Stimulated activated CD8-positive, alpha-beta memory T cell treated with anti-CD3 and anti-CD28 coated beads, Interleukin-4, amount 100 ng/mL, for 24 hours (primary cell): ENCODE data around the gene C11orf54.
A peak's percentile ranks its signal among the peaks of the same experiment; 100 is the strongest.
"Not testable (repeated sequence)": the region's sequence is repeated elsewhere in the genome, so short reads cannot be mapped to it uniquely, and the experiment has no call there.

Source experiments
- DNase-seq: peaks from one replicate; pipeline ENCODE4 v3.0.0-alpha.2; 2020; ENCODE audit warnings: low read depth

The C11orf54 gene

DNA sequence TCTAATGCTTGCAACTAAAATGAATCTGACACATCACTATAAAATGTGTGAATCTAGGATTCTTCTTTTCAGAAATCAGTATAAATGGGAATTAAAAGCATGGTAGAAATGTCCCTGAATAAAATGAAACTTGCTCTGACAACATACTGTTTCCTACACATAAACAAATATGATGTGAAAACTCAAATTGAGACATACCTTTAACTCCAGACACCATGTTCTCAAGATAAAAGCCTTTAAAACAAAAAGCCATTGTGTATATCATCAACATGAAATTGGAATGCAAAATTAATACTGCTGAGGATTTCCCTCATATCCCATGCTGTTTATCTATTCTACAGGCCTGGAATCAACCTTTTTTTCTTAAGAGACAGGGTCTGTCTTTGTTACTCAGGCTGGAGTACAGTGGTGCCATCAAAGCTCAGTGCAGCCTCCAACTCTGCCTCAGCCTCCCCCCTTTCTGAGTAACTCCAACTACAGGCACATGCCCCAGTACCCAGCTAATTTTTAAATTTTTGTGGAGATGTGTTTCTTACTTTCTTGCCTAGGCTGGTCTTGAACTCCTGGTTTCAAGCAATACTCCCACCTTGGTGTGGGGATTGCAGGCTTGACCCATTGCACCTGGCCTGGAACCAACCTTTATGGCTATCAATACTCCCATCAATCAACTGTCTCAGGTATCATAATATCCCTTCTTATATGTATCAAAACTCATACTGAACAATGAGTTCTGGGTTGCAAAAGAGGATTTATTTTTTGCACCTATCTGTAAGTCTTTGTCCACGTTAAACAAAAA lies 6.8 kb upstream of the C11orf54 start:
- no peak for DNase-seq

DNA sequence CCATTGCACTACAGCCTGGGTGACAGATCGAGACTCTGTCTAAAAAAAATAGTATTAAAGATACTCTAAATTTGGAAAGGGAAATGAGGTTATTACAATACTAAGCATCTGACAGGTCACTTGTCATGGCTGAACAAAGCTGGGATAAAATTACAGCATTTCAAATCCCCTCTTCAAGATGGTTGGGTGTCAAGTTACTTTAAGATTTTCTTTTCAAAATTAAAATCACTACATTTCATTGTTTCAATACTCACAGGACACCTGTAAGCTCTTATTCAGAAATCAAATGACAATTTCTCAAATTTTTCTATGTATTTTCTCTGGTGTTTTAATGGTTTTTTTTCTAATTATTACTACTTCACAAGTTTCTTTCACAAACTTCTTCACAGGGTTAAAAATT lies 5.8 kb upstream of the C11orf54 start:
- no peak for DNase-seq

DNA sequence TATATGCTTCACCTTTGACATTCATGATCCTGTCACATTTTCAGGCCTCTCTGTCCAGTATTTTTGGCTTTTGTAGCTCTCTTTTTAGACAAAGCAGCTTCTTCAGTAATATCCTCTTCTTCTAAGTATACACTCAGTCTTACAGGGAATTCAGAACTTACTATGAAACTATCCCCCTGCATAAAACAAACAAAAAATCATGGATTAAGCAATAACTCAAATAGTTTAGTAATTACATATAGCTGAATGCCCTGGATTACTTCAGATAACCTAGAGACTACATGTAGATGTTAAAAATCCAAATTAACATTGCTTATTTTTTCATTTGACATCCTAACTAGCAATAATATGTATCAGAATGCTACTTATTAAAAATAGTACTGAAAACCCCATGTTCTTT lies 5.3 kb upstream of the C11orf54 start:
- no peak for DNase-seq

DNA sequence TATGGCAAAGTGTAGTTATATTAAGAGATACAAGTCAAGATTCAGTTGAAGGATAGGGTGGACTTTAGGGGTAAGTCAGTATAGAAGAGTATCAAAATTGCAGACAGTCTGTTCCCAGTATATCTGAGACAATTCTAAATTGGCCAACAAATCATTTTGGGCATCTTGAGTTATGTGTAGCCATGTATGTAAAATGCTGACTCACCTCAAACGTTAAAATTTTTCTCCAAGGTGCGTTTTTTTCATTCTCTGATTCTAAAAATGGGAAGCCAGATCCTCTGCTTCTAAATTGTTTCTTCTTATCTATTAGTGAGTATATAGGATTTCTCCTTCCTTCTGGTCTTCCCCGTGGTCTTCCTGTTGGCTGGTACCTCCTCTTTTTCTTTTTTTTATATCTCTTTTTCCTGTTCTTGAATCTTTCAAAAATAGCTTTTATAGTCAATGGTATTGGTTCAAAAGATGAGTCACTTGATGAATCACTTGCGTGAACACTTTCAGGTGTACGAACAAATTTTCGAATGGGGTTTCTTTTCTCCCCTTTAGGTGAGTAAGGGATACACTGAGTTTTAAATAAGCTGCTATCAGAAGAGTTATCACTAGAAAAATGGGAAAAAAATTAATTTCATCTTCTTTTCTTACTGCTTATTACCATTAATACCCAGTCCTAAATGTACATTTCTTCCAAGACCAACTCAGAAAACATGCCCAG lies 3.4 kb upstream of the C11orf54 start:
- DNase-seq: no peak

DNA sequence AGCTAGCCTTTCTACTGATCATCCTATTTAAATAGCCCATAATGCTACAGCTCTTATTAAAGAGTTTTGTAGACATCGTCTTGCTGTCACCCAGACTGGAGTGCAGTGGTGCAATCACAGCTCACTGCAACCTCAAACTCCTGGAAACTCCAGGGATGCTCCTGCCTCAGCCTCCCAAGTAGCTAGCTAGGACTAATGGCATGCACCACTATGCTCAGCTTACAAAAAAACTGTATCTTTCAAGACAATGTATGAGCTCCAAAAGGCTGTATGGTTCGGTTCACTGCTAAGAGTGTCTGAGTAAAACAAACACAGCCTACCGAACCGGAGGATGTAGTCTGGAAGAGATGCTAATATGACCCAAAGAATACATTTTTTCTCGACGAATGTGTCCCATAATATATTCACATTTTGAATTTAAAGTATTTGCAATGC lies 2.8 kb upstream of the C11orf54 start:
- DNase-seq: no peak

DNA sequence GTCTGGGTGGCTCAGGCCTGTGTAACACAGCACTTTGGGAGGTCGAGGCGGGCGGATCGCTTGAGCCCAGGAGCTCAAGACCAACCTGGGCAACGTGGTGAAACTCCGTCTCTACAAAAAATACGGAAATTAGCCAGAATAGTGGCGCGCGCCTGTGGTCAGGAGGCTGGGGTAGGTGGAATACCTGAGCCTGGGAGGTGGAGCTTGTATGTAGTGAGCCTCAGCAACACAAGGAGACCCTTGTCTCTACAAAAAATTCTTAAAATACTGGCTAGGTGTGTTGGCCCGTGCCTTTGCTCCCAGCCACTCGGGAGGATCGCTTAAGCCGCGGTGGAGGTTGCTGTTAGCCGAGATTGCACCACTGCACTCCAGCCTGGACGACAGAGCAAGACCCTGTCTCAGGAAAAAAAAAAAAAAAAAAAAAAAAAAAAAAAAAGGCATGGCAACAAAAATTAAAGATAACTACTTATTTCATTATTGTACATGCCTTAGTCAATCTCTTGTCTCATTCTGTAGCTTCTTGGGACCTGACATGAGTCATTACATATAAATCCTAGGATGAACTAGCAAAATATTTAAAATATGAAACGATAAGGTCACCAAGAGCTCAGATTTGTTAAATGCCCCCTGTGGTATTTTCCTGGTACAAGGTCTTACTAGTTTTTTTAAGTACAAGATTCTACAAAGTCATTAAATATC lies 1.3 kb upstream of the C11orf54 start:
- DNase-seq: peak; percentile 22

DNA sequence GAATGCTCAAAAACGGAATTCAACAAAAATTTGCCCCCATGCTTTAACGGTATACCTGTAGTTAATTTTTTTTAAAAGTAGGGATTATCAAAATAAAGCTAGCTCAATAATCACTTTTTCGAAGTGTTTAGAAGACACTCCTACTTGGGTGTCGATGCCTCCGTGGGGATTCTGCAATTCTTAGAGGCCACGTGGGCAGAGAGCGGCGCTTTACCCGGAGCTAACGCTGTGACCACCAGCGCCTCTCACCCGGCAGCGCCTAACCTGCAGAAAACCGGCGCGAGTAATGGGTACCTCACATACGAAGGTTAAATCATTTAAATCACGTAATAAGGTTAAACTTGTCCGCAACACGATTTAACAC lies 760 bp upstream of the C11orf54 start:
- DNase-seq: peak; percentile 38

DNA sequence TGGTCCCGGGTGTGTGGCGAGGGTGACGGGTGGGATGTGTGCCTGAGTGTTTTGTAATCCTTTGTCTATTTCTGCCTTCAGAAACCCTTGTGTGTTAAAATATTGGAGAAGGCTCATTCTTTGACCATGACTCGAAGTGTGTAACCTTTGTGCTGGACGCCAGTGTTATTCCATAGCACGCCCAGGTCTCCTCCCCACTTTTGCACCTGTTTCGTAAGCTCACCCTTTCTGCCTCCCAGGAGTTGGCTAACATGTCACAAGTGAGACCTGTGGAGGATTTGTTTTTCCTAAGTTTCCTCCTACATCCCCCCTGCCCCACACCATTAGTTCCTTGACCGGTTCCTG lies 382 bp downstream of the C11orf54 start:
- no peak for DNase-seq

DNA sequence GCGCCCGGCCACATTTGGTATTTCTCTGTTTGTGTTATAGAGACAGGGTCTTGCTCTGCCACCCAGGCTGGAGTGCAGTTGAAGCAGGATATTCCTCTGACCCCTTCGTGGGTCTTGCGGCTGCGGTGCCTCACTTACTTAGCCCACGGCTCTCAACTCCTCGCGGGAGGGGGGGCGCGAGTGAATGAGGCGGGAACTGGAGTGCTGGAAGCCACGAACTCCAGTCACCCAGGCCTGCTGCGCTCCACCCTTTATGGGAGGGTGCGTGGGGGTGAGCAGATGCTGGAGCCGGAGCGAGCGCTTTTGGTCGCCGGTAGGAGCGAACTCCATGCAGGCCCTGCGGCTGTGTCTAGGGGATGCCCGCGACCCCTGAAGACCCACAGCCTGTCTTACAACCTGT lies 1.8 kb downstream of the C11orf54 start:
- no peak for DNase-seq

DNA sequence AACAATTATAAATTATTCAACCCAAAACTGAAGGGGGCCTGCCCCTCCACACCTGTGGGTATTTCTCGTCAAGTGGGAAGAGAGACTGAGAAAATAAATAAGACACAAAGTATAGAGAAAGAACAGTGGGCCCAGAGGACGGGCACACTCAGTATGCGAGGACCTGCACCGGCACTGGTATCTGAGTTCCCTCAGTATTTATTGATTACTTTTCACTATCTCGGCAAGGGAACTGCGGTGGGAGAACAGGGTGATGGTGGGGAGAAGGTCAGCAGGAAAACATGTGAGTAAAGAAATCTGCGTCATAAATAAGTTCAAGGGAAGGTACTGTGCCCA lies 3.2 kb downstream of the C11orf54 start:
- no peak for DNase-seq

DNA sequence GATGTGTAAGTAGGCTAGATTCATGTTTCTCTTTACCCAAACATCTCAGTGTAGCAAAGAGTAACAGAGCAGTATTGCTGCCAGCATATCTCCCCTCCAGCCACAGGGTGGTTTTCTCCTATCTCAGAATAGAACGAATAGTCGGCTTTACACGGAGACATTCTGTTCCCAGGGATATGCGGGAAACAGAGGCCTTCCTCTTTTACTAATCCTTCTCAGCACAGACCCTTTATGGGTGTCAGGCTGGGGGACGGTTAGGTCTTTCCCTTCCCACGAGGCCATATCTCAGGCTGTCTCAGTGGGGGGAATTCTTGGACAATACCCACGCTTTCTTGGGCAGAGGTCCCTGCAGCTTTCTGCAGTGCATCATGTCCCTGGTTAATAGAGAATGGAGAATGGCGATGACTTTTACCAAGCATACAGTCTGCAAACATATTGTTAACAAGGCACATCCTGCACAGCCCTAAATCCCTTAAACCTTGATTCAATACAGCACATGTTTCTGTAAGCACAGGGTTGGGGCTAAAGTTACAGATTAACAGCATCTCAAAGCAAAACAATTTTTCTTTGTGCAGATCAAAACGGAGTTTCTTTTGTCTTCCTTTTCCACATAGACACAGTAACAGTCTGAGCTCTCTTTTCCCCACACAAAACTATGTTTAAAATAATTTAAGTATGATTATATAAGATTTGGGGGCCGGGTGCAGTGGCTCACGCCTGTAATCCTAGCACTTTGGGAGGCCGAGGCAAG lies 3.7 kb downstream of the C11orf54 start:
- DNase-seq: not testable (repeated sequence)

DNA sequence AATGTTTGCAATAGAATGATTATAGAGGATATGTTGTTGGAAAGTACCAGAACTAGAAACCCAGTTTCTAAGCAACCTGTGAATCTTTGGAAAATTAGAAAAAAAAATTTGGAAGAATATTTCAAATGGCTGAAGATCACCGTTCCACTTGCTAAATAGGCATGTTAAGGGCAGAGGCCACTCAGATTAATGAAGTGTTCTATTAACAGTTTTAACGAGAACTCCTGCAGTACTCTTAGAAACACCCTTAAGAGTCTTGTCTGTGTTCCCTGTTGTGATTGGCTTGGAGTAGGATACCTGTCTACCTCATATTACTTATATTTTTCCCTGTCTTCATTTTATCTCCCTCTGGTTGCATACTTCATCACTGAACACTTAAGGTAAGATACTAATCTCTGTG lies 4.6 kb downstream of the C11orf54 start:
- no peak for DNase-seq

DNA sequence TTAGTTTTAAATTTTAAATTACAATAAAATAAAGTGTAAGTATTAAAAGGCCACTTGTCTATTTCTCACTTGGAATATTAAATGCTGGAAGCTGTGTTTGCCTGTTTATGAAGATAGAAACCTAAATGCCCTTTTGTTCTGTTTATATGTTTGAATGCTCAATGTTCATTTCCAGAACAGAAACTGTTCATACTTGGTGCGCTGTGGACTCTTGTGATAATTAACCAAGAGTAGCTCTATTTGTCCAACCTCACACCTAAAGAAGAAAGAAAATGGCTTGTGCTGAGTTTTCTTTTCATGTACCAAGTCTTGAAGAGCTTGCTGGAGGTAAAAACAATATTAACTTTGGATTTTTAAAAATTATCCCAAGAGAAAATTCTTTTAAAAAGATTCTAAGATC lies 5.7 kb downstream of the C11orf54 start:
- DNase-seq: no peak

DNA sequence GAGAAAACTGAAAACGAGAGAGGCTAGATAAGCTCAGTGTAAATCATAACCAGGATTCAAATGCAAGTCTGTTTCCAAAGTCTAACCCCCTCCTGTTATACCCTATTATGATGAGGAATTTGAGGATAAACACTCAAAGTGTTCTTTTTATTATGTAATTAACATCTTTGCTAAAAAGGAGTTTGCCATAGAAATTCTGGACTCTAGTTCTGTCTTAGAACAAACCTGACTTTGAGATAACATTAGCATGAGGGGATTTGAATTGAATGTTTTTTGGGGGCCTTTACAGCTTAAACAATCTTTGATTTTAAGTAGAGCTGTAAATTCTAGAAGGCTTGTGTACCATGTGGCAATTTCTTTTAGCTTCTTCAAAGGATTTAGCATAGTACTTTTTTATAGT lies 9.5 kb downstream of the C11orf54 start:
- DNase-seq: no peak

DNA sequence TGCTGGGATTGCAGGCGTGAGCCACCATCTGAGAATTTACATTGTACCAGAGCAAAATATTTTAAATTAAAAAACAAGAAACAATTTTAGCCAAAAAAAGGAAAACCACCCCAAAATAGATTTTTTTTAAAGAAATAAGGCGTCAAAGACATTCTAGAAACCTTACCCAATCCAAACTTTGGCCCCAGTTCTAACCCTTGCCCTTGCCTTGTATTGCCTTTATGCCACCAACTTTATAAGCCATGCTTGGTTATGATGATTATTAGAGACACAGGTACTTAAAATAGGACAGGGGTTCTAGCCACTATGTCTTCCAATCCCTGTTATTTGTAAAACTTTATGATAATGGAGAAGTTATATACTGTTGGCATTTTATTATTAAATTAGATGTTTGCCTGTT lies 11.8 kb downstream of the C11orf54 start:
- DNase-seq: no peak

DNA sequence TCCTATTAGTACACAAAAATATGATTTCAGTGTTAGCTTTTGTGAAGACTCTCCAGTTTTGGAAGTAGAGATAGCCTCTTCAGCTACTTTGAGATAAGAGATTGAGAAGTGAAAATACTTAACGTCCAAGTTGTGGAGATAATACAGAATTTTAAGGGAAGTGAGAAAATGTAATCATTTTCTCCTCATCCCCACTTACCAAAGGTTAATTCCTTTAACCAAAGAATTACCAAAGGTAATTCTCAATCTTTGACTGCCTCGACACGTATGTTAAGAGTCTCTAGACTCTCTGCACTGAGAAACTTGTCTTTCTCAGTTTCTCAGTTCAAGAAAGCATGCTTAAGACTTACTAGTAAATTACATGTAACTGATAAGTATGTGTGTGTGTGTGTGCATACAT lies 15.3 kb downstream of the C11orf54 start:
- DNase-seq: no peak

DNA sequence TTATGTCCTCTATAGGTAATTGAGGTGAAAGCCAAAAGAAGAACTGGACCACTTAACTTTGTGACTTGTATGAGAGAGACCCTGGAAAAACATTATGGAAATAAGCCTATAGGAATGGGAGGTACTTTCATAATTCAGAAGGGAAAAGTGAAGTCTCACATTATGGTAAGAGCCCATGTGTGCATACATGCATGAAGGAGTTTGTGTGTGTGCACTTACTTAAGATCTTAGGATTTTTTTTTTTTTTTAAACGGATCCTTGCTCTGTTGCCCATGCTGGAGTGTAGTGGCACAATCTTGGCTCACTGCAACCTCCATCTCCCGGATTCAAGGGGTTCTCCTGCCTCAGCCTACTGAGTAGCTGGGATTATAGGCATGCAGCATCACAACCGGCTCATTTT lies 15.8 kb downstream of the C11orf54 start:
- no peak for DNase-seq

DNA sequence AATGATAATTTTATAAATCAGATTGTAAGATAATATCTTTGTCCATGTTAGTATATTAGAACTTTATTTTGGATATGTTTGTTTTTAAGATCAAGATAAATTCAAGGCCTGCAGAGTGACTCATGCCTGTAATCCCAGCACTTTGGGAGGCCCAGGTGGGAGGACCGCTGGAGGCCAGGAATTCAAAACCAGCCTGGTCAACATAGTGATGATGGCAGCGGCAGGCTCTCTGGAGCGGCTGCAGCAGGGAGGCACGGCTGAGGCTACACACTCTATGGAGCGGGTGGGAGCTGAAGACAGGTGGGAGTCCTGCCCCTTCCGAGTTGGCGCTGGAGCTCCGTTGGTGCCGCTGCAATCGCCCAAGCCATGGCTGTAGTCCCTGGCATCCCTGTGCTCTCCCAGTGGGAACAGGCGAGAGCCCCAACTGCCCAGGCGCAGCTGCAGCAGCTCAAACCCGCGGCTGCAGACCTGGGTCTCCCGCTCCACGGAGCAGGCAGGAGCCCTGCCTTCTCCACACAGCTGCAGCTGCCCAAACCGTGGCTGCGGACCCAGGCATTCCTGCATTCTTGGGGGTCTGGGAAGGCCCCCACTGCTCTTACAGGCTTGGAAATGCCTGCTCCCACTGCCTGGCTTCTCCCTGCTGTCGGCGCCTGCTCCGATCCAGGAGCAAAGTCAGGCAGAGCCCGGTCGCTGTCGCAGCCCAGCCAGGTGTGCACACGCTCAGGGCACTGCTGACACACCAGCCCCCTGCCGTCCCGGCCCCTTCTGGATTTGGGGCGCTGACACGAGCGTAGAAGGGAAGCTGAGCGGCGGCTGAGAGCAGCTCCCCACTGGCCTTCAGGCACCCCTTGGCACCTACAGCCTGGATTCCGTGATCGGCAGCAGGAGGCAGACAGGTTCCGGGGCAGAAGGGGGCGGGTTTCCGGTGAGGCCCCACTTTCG lies 16.7 kb downstream of the C11orf54 start:
- DNase-seq: no peak

DNA sequence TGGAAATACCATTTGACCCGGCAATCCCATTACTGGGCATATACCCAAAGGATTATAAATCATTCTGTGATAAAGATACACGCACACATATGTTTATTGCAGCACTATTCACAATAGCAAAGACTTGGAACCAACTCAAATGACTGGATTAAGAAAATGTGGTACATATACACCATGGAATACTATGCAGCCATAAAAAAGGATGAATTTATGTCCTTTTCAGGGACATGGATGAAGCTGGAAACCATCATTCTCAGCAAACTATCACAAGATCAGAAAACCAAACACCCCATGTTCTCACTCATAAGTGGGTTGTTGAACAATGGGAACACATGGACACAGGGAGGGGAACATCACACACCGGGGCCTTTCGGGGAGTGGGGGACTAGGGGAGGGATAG lies 17.7 kb downstream of the C11orf54 start:
- not testable (repeated sequence) for DNase-seq

DNA sequence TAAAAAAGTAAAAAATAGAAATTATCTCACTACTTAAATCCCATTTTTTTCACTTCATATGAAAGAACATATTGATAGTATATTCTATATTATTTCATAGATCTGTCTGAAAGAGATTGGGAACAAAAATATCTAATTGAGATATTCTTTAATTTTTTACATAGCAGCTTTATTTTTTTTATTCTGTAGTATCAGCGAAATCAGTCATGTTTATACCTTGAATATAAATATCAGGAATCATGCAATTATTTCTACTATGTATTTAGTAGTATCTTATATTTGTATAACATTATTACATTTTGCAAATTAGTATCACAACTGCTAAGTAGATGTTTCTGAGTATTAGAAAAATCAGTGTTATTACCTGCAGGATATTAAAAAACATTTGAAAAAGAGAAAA lies 20.4 kb downstream of the C11orf54 start:
- no peak for DNase-seq

DNA sequence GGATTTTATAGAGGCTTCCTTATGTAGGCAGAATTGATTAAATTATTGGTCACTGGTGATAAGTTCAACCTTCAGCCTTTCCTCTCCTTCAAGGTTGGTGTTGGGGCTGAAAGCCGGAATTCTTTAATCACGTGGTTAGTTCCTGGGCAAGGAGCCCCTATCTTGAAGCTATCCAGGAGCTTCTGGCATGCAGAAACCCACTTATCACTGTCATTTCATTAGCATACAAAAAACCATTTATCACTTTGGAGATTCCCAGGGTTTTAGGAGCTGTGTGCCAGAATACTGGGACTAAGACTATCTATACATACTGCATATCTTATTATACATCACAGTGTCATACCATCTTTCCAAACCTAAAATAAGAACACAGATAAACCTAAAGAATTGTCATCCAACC lies 24.1 kb downstream of the C11orf54 start:
- no peak for DNase-seq

DNA sequence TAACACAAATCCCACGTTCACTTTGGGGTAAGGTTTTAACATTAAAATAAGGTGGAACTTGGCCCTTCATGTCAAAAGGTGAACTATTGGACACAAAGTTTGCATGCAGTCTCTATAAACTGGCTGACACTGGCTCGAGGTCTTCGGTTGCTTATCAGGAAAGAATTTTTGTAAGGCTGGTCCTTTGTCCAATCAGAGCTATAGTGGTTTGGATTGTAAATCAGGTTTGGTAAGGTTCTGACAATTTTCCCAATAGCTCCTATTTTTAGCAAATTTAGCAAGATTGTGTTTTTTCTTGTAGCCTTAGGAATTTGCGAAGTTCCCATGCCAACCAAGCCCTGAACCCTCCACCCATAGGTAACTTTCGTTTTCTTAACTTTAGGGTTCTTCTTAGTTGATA lies 25.0 kb downstream of the C11orf54 start:
- DNase-seq: no peak
